H9 (cell line): ENCODE results near the gene TRNT1. TPM values are rescaled to one million over a fixed set of nuclear protein-coding genes. Genes with fewer than 3 reads are reported as not detected.

ENCODE experiments used
- DNase-seq: peaks from one replicate; pipeline ENCODE4 v3.0.0-alpha.2; 2017
- H2AFZ ChIP-seq: one replicate; pipeline ENCODE4 v1.6.1; 2013; ENCODE audit warnings: mild to moderate bottlenecking, low read length, control low read depth, moderate library complexity
- H2AK5ac ChIP-seq: 2 replicates; pipeline ENCODE4 v1.6.1; 2013; ENCODE audit warnings: low read length, control low read depth, mixed read lengths; ENCODE audit not compliant: insufficient read length
- H2BK120ac ChIP-seq: one replicate; pipeline ENCODE4 v1.6.1; 2013; ENCODE audit warnings: low read depth, mild to moderate bottlenecking, low read length, control low read depth, inconsistent platforms; ENCODE audit not compliant: poor library complexity, severe bottlenecking
- H2BK12ac ChIP-seq: 2 replicates; pipeline ENCODE4 v1.6.1; 2013; ENCODE audit warnings: low read length, control low read depth, mixed read lengths, low read depth; ENCODE audit not compliant: insufficient read length
- H2BK15ac ChIP-seq: 2 replicates; pipeline ENCODE4 v1.6.1; 2013; ENCODE audit warnings: low read depth, low read length, control low read depth
- H2BK20ac ChIP-seq: one replicate; pipeline ENCODE4 v1.6.1; 2013; ENCODE audit warnings: low read depth, mild to moderate bottlenecking, low read length, control low read depth, inconsistent platforms; ENCODE audit not compliant: poor library complexity, severe bottlenecking
- H2BK5ac ChIP-seq: 2 replicates; pipeline ENCODE4 v1.6.1; 2013; ENCODE audit warnings: low read length, control low read depth, mixed read lengths; ENCODE audit not compliant: insufficient read length
- H3K14ac ChIP-seq: 2 replicates; pipeline ENCODE4 v1.6.1; 2013; ENCODE audit warnings: low read length, control low read depth; ENCODE audit not compliant: insufficient read depth
- H3K18ac ChIP-seq: 2 replicates; pipeline ENCODE4 v1.6.1; 2013; ENCODE audit warnings: low read depth, mild to moderate bottlenecking, mixed read lengths, low read length, control low read depth; ENCODE audit not compliant: insufficient read length
- H3K23ac ChIP-seq: 2 replicates; pipeline ENCODE4 v1.6.1; 2013; ENCODE audit warnings: low read length, control low read depth, mixed read lengths, low read depth; ENCODE audit not compliant: insufficient read length
- H3K23me2 ChIP-seq: 2 replicates; pipeline ENCODE4 v1.6.1; 2013; ENCODE audit warnings: low read depth, mild to moderate bottlenecking, mixed read lengths, low read length, control low read depth; ENCODE audit not compliant: insufficient read length, poor library complexity, severe bottlenecking
- H3K27ac ChIP-seq: 2 replicates; pipeline ENCODE4 v1.5.1; 2013; ENCODE audit warnings: low read length, control low read depth, mixed read lengths, low read depth; ENCODE audit not compliant: insufficient read length
- H3K27me3 ChIP-seq: 2 replicates; pipeline ENCODE4 v1.6.1; 2013; ENCODE audit warnings: low read length, control low read depth, inconsistent platforms; ENCODE audit not compliant: insufficient read depth
- H3K4ac ChIP-seq: 2 replicates; pipeline ENCODE4 v1.6.1; 2013; ENCODE audit warnings: low read depth, mild to moderate bottlenecking, control low read depth, inconsistent platforms, low read length, moderate library complexity
- H3K4me1 ChIP-seq: 2 replicates; pipeline ENCODE4 v1.6.1; 2013; ENCODE audit warnings: low read length, control low read depth, inconsistent platforms; ENCODE audit not compliant: insufficient read depth
- H3K4me2 ChIP-seq: 2 replicates; pipeline ENCODE4 v1.6.1; 2013; ENCODE audit warnings: low read length, control low read depth, mixed read lengths; ENCODE audit not compliant: insufficient read length, insufficient read depth
- H3K56ac ChIP-seq: 2 replicates; pipeline ENCODE4 v1.6.1; 2013; ENCODE audit warnings: low read depth, mild to moderate bottlenecking, mixed read lengths, low read length, control low read depth; ENCODE audit not compliant: insufficient read length
- H3K79me1 ChIP-seq: 2 replicates; pipeline ENCODE4 v1.6.1; 2013; ENCODE audit warnings: low read depth, mild to moderate bottlenecking, moderate library complexity, low read length, control low read depth, inconsistent platforms; ENCODE audit not compliant: insufficient read depth, poor library complexity, severe bottlenecking
- H3K79me2 ChIP-seq: 2 replicates; pipeline ENCODE4 v1.6.1; 2013; ENCODE audit warnings: low read length, control low read depth, inconsistent platforms; ENCODE audit not compliant: insufficient read depth
- H3K9ac ChIP-seq: 2 replicates; pipeline ENCODE4 v1.6.1; 2013; ENCODE audit warnings: low read length, control low read depth, mixed read lengths; ENCODE audit not compliant: insufficient read length; ENCODE audit errors: extremely low read depth
- H3K9me3 ChIP-seq: one replicate; pipeline ENCODE4 v1.6.1; 2013; ENCODE audit warnings: low read depth, low read length, inconsistent platforms; ENCODE audit not compliant: control insufficient read depth
- H3T11ph ChIP-seq: one replicate; pipeline ENCODE4 v1.6.1; 2013; ENCODE audit warnings: mild to moderate bottlenecking, low read length, control low read depth, inconsistent platforms
- H4K20me1 ChIP-seq: one replicate; pipeline ENCODE4 v1.6.1; 2013; ENCODE audit not compliant: control insufficient read depth, insufficient read length, insufficient read depth
- H4K5ac ChIP-seq: 2 replicates; pipeline ENCODE4 v1.6.1; 2013; ENCODE audit warnings: low read depth, mild to moderate bottlenecking, mixed read lengths, low read length, control low read depth; ENCODE audit not compliant: insufficient read length
- H4K8ac ChIP-seq: replicated peaks from 2 replicates; pipeline ENCODE4 v1.6.1; 2013; ENCODE audit warnings: low read length, control low read depth, mixed read lengths, low read depth; ENCODE audit not compliant: insufficient read length
- H4K91ac ChIP-seq: 2 replicates; pipeline ENCODE4 v1.6.1; 2013; ENCODE audit warnings: low read depth, mild to moderate bottlenecking, moderate library complexity, mixed read lengths, low read length, control low read depth; ENCODE audit not compliant: insufficient read length
- H3K27ac Mint-ChIP-seq, 3 experiments: 2 replicates in 2 of 3; 3 replicates in 1 of 3; pipeline ENCODE4 v1.8.0; 2020 to 2021; ENCODE audit warnings: mixed read lengths in 3 of 3, mild to moderate bottlenecking in 1 of 3, moderate library complexity in 1 of 3
- H3K27me3 Mint-ChIP-seq: 2 replicates; pipeline ENCODE4 v1.8.0; 2021; ENCODE audit warnings: low read depth, mild to moderate bottlenecking, moderate library complexity, mixed read lengths
- H3K36me3 Mint-ChIP-seq, 3 experiments: 2 replicates in 2 of 3; 3 replicates in 1 of 3; pipeline ENCODE4 v1.8.0; 2020 to 2021; ENCODE audit warnings: low read depth in 3 of 3, mixed read lengths in 3 of 3; ENCODE audit not compliant: insufficient read depth in 1 of 3
- H3K4me1 Mint-ChIP-seq, 2 experiments: 2 replicates each; pipeline ENCODE4 v1.8.0; 2020; ENCODE audit warnings: mixed read lengths in 2 of 2
- H3K4me3 Mint-ChIP-seq, 2 experiments: 2 replicates in 1 of 2; 3 replicates in 1 of 2; pipeline ENCODE4 v1.8.0; 2020 to 2021; ENCODE audit warnings: mild to moderate bottlenecking in 2 of 2, mixed read lengths in 2 of 2, moderate library complexity in 1 of 2
- H3K9me3 Mint-ChIP-seq, 2 experiments: 2 replicates in 1 of 2; 3 replicates in 1 of 2; pipeline ENCODE4 v1.8.0; 2020; ENCODE audit warnings: mild to moderate bottlenecking in 2 of 2, mixed read lengths in 2 of 2, moderate library complexity in 1 of 2
- CTCF ChIP-seq: fragments of 200-600 bp; sonication (generic); conservative IDR thresholded peaks from 3 replicates; pipeline ENCODE4 v1.8.0; 2021; ENCODE audit warnings: antibody characterized with exemption, mild to moderate bottlenecking
- WGBS: extraction: QIAGEN DNeasy Blood & Tissue Kit; methylation state at CpG from one replicate; pipeline ENCODE4 v1.1.7; 2013; ENCODE audit warnings: missing lambda C conversion rate, low lambda C conversion rate, mixed read lengths; ENCODE audit not compliant: insufficient read length; ENCODE audit errors: extremely low coverage; 5-methylcytosine and 5-hydroxymethylcytosine counted together
- total RNA-seq: library from RNA; stranded (reverse); gene quantifications from 2 replicates; pipeline ENCODE4 v1.2.1, GENCODE V29; 2021

The TRNT1 gene
- total RNA-seq, 1 experiment from 2014 or later = 49.2 TPM

DNA sequence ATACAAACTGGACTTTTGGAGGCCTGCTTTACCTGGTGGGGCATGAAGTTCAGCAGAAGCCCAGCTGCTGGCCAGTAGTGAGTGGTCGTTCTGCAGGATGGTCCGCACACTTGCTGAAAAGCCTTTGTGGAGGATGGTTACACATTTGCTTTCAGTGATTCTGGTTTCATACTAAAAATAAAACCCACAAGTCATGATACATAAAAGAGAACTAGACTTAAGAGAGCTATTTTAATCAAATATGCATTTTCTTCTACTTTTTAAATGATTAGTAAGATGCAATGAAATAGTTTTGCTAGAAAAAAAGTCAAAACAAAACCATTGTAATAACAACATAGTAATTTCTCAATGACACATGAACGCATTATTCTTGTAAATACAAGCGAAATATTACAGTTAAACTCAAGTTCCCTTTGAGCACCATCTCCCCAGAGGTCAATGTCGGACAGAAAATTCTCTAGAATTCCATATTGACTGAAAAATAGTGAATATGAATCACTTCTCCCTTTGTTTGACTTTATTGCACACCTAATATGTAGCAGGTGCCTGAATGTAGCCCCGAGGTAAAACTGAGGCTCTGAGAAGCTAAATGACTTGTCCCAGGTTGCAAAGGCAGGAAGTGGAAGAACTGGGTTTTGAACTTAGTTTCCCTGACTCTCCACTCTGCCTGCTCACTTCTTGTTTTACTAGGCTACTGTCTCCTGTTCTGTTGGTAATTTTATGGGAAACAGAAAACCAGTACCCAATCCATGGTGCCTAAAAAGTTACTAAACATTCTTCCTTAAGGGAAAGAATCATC is 24.9 kb upstream of the TRNT1 start:
- H3K23me2 ChIP-seq = no peaks in the 10 kb centered on the region
- no peak overlapping the region for H3K4me2 ChIP-seq
- no peaks in the 10 kb centered on the region for H3K9me3 ChIP-seq
- no peak overlapping the region for H2BK5ac ChIP-seq
- H3K4ac ChIP-seq = no peak overlapping the region
- H3K27me3 ChIP-seq = no peaks in the 10 kb centered on the region
- H3K79me2 ChIP-seq = no peaks in the 10 kb centered on the region
- H3T11ph ChIP-seq = no peak overlapping the region
- no peak for TF ChIP-seq CTCF
- H3K36me3 Mint-ChIP-seq = no peaks in the 10 kb centered on the region
- H3K27ac Mint-ChIP-seq = no peak overlapping the region
- H3K79me1 ChIP-seq = no peaks in the 10 kb centered on the region
- H4K20me1 ChIP-seq = no peaks in the 10 kb centered on the region
- H3K9ac ChIP-seq = no peak overlapping the region
- H3K4me1 ChIP-seq = no peaks in the 10 kb centered on the region
- no peak overlapping the region for H2BK120ac ChIP-seq
- no peak overlapping the region for H3K18ac ChIP-seq
- no peak overlapping the region for H3K56ac ChIP-seq
- no peak overlapping the region for H2BK15ac ChIP-seq
- H3K14ac ChIP-seq = no peak overlapping the region
- no peak overlapping the region for H3K23ac ChIP-seq
- H3K27ac ChIP-seq = no peak overlapping the region
- no peak for DNase-seq
- peaks cover 11 to 13% of the 10 kb centered on the region in 2 experiments for H3K4me1 Mint-ChIP-seq
- H3K27me3 Mint-ChIP-seq = peaks cover 2% of the 10 kb centered on the region; the same call in 1 of the 2 replicates
- H2AFZ ChIP-seq = no peak overlapping the region
- no peak overlapping the region for H3K4me3 Mint-ChIP-seq
- H4K8ac ChIP-seq = no peak overlapping the region
- no peak overlapping the region for H4K5ac ChIP-seq
- no peak overlapping the region for H2BK20ac ChIP-seq
- WGBS = no CpG with 5 or more reads among the region's 6 CpGs
- no peaks in the 10 kb centered on the region for H3K9me3 Mint-ChIP-seq
- no peak overlapping the region for H4K91ac ChIP-seq
- H2BK12ac ChIP-seq = no peak overlapping the region
- no peak overlapping the region for H2AK5ac ChIP-seq
